IMR-90 (cell line): Measurements from ENCODE around the gene POLD3.

Experiments
- CEBPB ChIP-seq: IDR thresholded peaks from 2 replicates; pipeline ENCODE4 v1.6.1; 2012; ENCODE audit warnings: low read depth, low read length, improper control_type of control experiment
- MXI1 ChIP-seq: IDR thresholded peaks from 2 replicates; pipeline ENCODE4 v1.6.1; 2012; ENCODE audit warnings: low read depth, mild to moderate bottlenecking, low read length, moderate library complexity, borderline replicate concordance
- POLR2A ChIP-seq: IDR thresholded peaks from 2 replicates; pipeline ENCODE4 v1.6.1; 2012; ENCODE audit warnings: mild to moderate bottlenecking, low read depth, low read length
- SMC3 ChIP-seq: fragments of 150-350 bp; IDR thresholded peaks from 2 replicates; pipeline ENCODE4 v1.6.1; 2016; ENCODE audit warnings: low read depth, mild to moderate bottlenecking, antibody characterized with exemption, low read length, moderate library complexity
- TF ChIP-seq, protein P1 (sequence below): conservative IDR thresholded peaks from 2 replicates; pipeline ENCODE4 v1.5.1; 2012; ENCODE audit warnings: mild to moderate bottlenecking, low read depth, low read length, improper control_type of control experiment

DNA sequence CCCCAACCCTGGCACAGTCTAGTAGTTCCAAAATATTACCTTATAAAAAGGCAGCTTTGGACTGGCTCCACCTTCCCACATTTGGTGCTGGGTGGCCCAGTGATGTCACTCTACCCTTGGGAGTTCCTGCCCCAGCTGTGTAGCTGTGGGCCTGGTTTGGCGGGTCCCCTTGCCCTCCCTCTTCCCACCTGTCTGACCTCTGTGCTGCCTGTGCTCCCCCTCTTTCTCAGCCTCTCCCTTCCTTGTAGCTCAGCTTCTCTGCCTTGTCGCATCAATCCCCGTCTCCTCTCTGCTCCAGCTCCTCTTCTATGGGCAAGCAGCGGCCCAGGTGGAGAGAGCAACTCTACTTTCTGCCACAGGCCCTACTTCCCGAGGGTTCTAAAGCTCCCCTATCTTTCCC, 84.2 kb downstream of the POLD3 start:
- TF ChIP-seq CEBPB = no peak
- TF ChIP-seq, protein P1, sequence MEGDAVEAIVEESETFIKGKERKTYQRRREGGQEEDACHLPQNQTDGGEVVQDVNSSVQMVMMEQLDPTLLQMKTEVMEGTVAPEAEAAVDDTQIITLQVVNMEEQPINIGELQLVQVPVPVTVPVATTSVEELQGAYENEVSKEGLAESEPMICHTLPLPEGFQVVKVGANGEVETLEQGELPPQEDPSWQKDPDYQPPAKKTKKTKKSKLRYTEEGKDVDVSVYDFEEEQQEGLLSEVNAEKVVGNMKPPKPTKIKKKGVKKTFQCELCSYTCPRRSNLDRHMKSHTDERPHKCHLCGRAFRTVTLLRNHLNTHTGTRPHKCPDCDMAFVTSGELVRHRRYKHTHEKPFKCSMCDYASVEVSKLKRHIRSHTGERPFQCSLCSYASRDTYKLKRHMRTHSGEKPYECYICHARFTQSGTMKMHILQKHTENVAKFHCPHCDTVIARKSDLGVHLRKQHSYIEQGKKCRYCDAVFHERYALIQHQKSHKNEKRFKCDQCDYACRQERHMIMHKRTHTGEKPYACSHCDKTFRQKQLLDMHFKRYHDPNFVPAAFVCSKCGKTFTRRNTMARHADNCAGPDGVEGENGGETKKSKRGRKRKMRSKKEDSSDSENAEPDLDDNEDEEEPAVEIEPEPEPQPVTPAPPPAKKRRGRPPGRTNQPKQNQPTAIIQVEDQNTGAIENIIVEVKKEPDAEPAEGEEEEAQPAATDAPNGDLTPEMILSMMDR = no peak
- no peak for TF ChIP-seq POLR2A
- no peak for TF ChIP-seq MXI1
- TF ChIP-seq SMC3 = no peak
